Measurements from ENCODE around the gene SLC25A11.

SLC25A11 gene

DNA sequence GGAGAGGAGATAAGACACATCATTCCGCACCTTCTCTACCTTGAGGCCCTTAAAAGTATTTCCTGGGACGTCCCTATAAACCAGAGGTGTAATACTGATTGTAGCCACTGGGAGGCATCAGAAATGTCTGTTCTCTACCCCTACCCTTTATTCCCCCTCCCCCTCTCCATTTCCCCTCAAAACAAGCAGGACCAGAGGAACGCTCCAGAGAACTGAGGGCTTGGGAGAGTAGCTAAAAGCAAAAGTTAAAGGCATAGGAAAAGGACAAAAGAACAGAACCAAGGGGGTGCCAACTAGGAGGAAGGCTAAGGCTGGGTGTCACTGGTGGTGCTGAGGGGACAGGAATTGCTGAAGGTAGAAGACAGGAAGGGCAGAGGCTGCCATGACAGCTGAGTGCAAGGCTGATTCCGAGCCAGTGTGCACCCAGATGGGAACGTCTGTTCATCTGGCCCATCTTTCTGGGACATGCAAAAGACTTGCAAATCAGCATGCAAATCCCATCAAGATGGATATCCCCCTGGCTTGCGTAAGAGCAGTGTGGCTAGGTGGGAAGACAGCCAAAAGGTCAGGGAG, 40.9 kb upstream of the SLC25A11 start:
- ChIA-PET POLR2A (no interaction called here), CTCF (interaction anchor here (0.6 to 4.7 kb wide), 12 partner anchors 9 to 87 kb away, joined by 3 to 47 read pairs (median 6); partner anchors contain the start of genes CHRNE, ENO3, PFN1 and SPAG7)
- peak; percentile 69 for DNase-seq (ENCODE audit: extremely low spot score)

DNA sequence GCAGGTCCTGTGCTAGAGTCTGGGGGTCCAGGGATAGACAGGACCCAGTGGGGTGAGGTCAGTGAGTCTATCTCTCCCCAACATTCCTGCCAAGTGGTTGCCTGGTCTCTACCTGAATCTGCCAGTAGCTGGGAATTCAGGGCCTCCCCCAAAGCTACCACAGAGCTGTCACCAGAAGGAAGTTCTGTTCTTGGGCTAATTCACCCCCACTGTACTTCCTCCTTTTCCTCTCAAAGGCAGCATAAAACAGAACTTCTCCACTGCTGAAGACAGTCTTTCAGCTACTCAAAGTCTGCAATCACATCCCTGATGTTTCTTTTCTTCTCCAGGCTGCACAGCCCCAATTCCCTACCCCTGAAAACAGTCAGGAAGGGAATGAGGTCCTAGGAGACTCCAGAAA, 38.9 kb upstream of the SLC25A11 start:
- ChIA-PET POLR2A (interaction anchor here (0.6 kb wide), 1 partner anchor 324 kb away, joined by 5 read pairs; no protein-coding TSS in a partner anchor), CTCF (interaction anchor here (0.9 to 4.7 kb wide), 4 partner anchors 9 to 84 kb away, joined by 3 to 47 read pairs (median 22); partner anchors contain the start of genes ENO3 and SPAG7)
- DNase-seq (ENCODE audit: extremely low spot score): no peak
- TF ChIP-seq, protein P1, sequence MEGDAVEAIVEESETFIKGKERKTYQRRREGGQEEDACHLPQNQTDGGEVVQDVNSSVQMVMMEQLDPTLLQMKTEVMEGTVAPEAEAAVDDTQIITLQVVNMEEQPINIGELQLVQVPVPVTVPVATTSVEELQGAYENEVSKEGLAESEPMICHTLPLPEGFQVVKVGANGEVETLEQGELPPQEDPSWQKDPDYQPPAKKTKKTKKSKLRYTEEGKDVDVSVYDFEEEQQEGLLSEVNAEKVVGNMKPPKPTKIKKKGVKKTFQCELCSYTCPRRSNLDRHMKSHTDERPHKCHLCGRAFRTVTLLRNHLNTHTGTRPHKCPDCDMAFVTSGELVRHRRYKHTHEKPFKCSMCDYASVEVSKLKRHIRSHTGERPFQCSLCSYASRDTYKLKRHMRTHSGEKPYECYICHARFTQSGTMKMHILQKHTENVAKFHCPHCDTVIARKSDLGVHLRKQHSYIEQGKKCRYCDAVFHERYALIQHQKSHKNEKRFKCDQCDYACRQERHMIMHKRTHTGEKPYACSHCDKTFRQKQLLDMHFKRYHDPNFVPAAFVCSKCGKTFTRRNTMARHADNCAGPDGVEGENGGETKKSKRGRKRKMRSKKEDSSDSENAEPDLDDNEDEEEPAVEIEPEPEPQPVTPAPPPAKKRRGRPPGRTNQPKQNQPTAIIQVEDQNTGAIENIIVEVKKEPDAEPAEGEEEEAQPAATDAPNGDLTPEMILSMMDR (IDR thresholded peaks at IDR 0.05; ENCODE audit: control extremely low read depth, extremely low read depth, low read depth, missing control alignments): no peak

More for the DNA sequence above, 40.9 kb upstream of the SLC25A11 start:
- TF ChIP-seq, protein P1 (IDR thresholded peaks at IDR 0.05; ENCODE audit: control extremely low read depth, extremely low read depth, low read depth, missing control alignments): peak; percentile 36

DNA sequence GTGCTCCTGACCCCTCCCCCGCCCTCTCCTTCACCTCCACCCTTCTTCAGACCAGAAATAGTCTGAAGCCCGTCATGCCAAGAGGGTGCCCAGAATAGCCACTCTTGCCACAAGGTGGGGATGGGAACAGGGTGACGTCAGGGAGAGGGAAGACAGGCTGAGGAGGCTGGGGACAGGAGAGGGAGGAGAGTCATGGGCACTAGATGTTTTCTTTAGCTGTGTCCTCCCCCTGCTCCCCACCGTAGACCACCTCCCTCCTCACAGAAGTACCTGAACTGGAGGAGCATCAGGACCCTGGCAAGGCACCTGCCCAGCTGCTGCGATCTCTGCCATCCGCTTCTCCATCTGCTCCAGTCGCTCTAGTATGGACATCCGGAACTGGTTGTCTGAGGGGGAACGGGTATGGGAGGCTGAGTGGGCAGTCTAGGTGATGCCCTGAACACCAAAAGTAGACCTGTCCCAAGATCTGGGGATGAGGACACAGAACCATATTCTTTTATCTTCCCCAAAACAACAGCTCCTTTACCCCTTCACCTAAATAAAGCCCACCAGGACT, 34.3 kb upstream of the SLC25A11 start:
- TF ChIP-seq, protein P1 (IDR thresholded peaks at IDR 0.05; ENCODE audit: control extremely low read depth, extremely low read depth, low read depth, missing control alignments): no peak
- ChIA-PET POLR2A (no interaction called here), CTCF (interaction anchor here (0.9 to 1.9 kb wide), 5 partner anchors 11 to 57 kb away, joined by 3 to 7 read pairs (median 4); partner anchors contain the start of gene CAMTA2)
- DNase-seq (ENCODE audit: extremely low spot score): no peak

DNA sequence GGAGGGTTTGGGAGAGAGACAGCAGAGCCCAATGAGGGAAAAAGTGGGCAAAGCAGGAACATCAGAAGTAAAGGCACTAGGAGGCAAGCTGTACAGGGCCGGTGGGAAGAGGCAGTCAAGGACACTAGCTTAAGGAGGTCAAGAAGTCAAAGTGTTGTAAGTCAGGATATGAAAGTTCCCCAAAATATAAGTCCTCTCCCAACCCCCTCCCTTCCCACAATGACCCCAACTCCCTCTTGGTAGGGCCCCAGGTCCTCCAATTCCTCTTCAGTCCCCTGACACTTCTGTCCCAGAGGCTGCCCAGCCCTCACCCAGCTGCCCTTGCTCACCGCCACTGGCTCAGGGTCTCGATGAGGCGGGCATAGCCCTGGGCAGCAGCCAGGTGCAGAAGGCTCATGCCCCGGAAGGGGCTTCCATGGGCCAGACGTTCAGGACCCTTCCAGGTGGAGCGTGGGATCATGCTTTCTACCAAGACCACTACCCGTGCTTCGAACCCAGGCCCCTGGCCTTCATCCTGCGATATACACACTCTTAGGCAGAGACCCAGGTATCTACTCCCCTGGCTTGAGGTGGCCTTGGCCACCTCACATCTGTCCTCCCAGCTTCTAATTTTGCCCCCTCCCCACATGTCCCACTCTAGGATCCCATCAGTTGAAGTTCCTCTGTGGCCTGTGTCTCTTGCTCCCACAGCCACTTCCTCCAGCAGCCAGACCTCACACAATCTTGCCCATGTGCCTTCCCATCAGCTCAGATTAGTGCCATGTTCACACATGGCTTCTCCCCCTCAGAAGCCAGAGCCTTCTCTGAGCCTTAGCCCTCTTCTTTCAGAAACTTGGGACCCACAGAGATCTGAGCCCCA, 33.6 kb upstream of the SLC25A11 start:
- ChIA-PET CTCF (interaction anchor here (1.1 to 1.9 kb wide), 3 partner anchors 12 to 57 kb away, joined by 3 to 7 read pairs (median 4); partner anchors contain the start of gene CAMTA2), POLR2A (interaction anchor here (0.6 kb wide), 2 partner anchors 44 to 50 kb away, joined by 3 read pairs; no protein-coding TSS in a partner anchor)
- no peak for DNase-seq (ENCODE audit: extremely low spot score)
- TF ChIP-seq, protein P1 (IDR thresholded peaks at IDR 0.05; ENCODE audit: control extremely low read depth, extremely low read depth, low read depth, missing control alignments): no peak

DNA sequence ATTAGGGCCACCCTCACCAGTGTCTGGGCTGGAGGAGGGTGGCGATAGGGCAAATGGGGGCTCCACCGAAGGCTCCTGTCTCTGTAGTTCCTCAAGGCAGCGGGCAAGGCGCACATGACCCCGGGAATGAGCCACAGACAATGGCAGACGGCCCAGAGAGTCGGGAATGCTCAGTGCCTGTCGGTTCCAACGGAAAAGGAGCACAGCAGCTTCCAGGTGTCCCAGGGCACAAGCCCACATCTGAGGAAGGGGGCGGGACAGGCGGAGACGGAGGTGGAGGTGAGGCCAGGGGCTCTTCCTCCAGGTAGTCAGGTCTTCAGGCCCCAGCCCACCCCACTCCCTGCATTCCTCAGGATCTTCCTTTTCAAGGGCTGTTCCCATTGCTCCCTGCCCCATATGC, 32.9 kb upstream of the SLC25A11 start:
- POLR2A ChIA-PET: interaction anchor here (0.6 kb wide), 2 partner anchors 45 to 50 kb away, joined by 3 read pairs; no protein-coding TSS in a partner anchor
- DNase-seq (ENCODE audit: extremely low spot score): no peak
- TF ChIP-seq, protein P1 (IDR thresholded peaks at IDR 0.05; ENCODE audit: control extremely low read depth, extremely low read depth, low read depth, missing control alignments): no peak
- CTCF ChIA-PET: interaction anchor here (1.1 kb wide), 1 partner anchor 9 kb away, joined by 3 read pairs; no protein-coding TSS in a partner anchor

DNA sequence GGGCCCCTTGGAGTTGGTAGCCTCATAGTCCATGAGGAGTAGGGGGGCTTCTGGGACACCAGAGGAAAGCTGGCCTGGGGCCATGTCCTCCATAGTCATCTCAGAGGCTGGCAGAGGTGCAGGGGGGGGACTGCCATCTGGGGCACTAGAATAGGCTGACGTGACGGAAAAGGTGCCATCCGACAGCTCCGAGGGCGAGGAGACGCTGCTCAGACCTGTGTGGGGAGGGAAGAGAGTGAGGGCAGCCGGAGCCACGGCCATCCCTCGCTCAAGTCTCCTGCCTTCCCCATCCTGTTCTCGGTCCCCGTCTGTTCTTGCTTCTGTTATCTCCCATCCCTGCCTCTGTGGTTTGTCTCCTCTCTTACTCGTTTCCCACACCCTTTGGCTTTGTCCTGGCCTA, 32.5 kb upstream of the SLC25A11 start:
- DNase-seq (ENCODE audit: extremely low spot score): no peak
- POLR2A ChIA-PET: no interaction called here
- TF ChIP-seq, protein P1 (IDR thresholded peaks at IDR 0.05; ENCODE audit: control extremely low read depth, extremely low read depth, low read depth, missing control alignments): no peak
- CTCF ChIA-PET: interaction anchor here (1.1 to 5.5 kb wide), 3 partner anchors 8 to 16 kb away, joined by 3 to 47 read pairs (median 7); no protein-coding TSS in a partner anchor
